CMK (cell line): ENCODE measurements around the gene BNC1.
"Not testable (repeated sequence)": the region's sequence is repeated elsewhere in the genome, so short reads cannot be mapped to it uniquely, and the experiment has no call there.

Experiments
- DNase-seq: peaks from one replicate; pipeline ENCODE4 v3.0.0-alpha.2; 2010; ENCODE audit warnings: low read depth

Gene BNC1

GRCh38 chr15:83295417-83295816, 11.0 kb upstream of the BNC1 start:
- no peak for DNase-seq

- DNase-seq: no peak
Measured at GRCh38 chr15:83293201-83293600, 8.7 kb upstream of the BNC1 start.

GRCh38 chr15:83292317-83292716, 7.9 kb upstream of the BNC1 start:
- no peak for DNase-seq

GRCh38 chr15:83290236-83290635, 5.8 kb upstream of the BNC1 start:
- DNase-seq: no peak

- no peak for DNase-seq
Measured at GRCh38 chr15:83289160-83289559, 4.7 kb upstream of the BNC1 start.

- DNase-seq: no peak
Measured at GRCh38 chr15:83288381-83288801, 3.9 kb upstream of the BNC1 start.

- no peak for DNase-seq
Measured at GRCh38 chr15:83287541-83288027, 3.1 kb upstream of the BNC1 start.

GRCh38 chr15:83285979-83286553, 1.6 kb upstream of the BNC1 start:
- DNase-seq: no peak

GRCh38 chr15:83285284-83285978, 967 bp upstream of the BNC1 start:
- DNase-seq: no peak

- DNase-seq: no peak
Measured at GRCh38 chr15:83283813-83284558, 478 bp downstream of the BNC1 start.

GRCh38 chr15:83283138-83283812, 1.2 kb downstream of the BNC1 start:
- DNase-seq: no peak

GRCh38 chr15:83282776-83283137, 1.7 kb downstream of the BNC1 start:
- DNase-seq: no peak

- DNase-seq: no peak
Measured at GRCh38 chr15:83282141-83282540, 2.3 kb downstream of the BNC1 start.

- DNase-seq: no peak
Measured at GRCh38 chr15:83278191-83278590, 6.3 kb downstream of the BNC1 start.

GRCh38 chr15:83276661-83277060, 7.8 kb downstream of the BNC1 start:
- no peak for DNase-seq

- no peak for DNase-seq
Measured at GRCh38 chr15:83275412-83275811, 9.1 kb downstream of the BNC1 start.

- DNase-seq: no peak
Measured at GRCh38 chr15:83270176-83270575, 14.3 kb downstream of the BNC1 start.

- no peak for DNase-seq
Measured at GRCh38 chr15:83268147-83268546, 16.3 kb downstream of the BNC1 start.

- no peak for DNase-seq
Measured at GRCh38 chr15:83262594-83263315, 21.7 kb downstream of the BNC1 start.

GRCh38 chr15:83262181-83262580, 22.3 kb downstream of the BNC1 start:
- DNase-seq: not testable (repeated sequence)

- DNase-seq: no peak
Measured at GRCh38 chr15:83250781-83251180, 33.7 kb downstream of the BNC1 start.

- DNase-seq: no peak
Measured at GRCh38 chr15:83249030-83249343, 35.5 kb downstream of the BNC1 start.
